ENCODE results near the gene PTPN7. TPM values are rescaled to one million over a fixed set of nuclear protein-coding genes. Genes with fewer than 3 reads are reported as not detected.

PTPN7 gene
- total and polyA plus RNA-seq, 10 of the 15 experiments (the other 5 are each of a cell fraction or from before 2014, with no cell fraction given) = 7.9 to 117 (median 102) TPM

- no peak for TF ChIP-seq CTCF (IDR thresholded peaks at IDR 0.05 in 2 of 3, conservative IDR thresholded peaks at IDR 0.05 in 1 of 3; ENCODE audit: control insufficient read depth in 2 of 3, extremely low read depth in 1 of 3, insufficient read depth in 1 of 3, low read depth in 3 of 3, low read length in 3 of 3)
- TF ChIP-seq LARP7 (IDR thresholded peaks at IDR 0.05) = peak; percentile 36; the same call in 1 of the 2 replicates
- TF ChIP-seq ZBTB11 (CRISPR knock-in tag; IDR thresholded peaks at IDR 0.05) = no peak
- no peak for TF ChIP-seq EGR1 (IDR thresholded peaks at IDR 0.05; ENCODE audit: borderline replicate concordance in 1 of 2, low read depth in 2 of 2, low read length in 2 of 2)
- TF ChIP-seq MEF2A (IDR thresholded peaks at IDR 0.05; ENCODE audit: insufficient read depth, low read depth, low read length) = no peak
- TF ChIP-seq TAF1 (IDR thresholded peaks at IDR 0.05; ENCODE audit: borderline replicate concordance, low read depth, low read length) = no peak
- TF ChIP-seq SREBF1 (IDR thresholded peaks at IDR 0.05; ENCODE audit: low read length) = no peak
- TF ChIP-seq USF2 (IDR thresholded peaks at IDR 0.05; ENCODE audit: borderline replicate concordance, low read depth, low read length) = no peak
- TF ChIP-seq IKZF2 (IDR thresholded peaks at IDR 0.05) = no peak
- TF ChIP-seq DPF2 (IDR thresholded peaks at IDR 0.05) = peak; percentile 41; the same call in 1 of the 2 replicates
- TF ChIP-seq CREM (IDR thresholded peaks at IDR 0.05; ENCODE audit: low read depth) = no peak
Observed at GRCh38 chr1:202161151-202162046, 997 bp upstream of the PTPN7 start (continued).
